Measurements from ENCODE around the gene ADGRB3.

Gene ADGRB3

GRCh38 chr6:69391106-69391505, 756.0 kb downstream of the ADGRB3 start:
- H3K4me1 ChIP-seq (ENCODE audit: control insufficient read depth in 1 of 2, insufficient read depth in 2 of 2, low read length in 2 of 2) = no peaks in the 10 kb centered on the region
- H3K27ac ChIP-seq (ENCODE audit: low read length) = no peak overlapping the region
- H3K36me3 ChIP-seq (ENCODE audit: control insufficient read depth in 1 of 2, insufficient read depth in 2 of 2, low read length in 2 of 2) = no peaks in the 10 kb centered on the region
- H3K27me3 ChIP-seq (ENCODE audit: low read depth, low read length) = no peaks in the 10 kb centered on the region
- no peaks in the 10 kb centered on the region for H3K9me3 ChIP-seq (ENCODE audit: control insufficient read depth in 1 of 2, low read length in 2 of 2)
- no peak overlapping the region for H3K4me3 ChIP-seq (ENCODE audit: low read depth in 1 of 2, low read length in 2 of 2)

- no peaks in the 10 kb centered on the region for H3K36me3 ChIP-seq (ENCODE audit: control insufficient read depth in 1 of 2, insufficient read depth in 2 of 2, low read length in 2 of 2)
- no peak overlapping the region for H3K4me3 ChIP-seq (ENCODE audit: low read depth in 1 of 2, low read length in 2 of 2)
- H3K27me3 ChIP-seq (ENCODE audit: low read depth, low read length) = no peaks in the 10 kb centered on the region
- no peak overlapping the region for H3K27ac ChIP-seq (ENCODE audit: low read length)
- no peaks in the 10 kb centered on the region for H3K9me3 ChIP-seq (ENCODE audit: control insufficient read depth in 1 of 2, low read length in 2 of 2)
- H3K4me1 ChIP-seq (ENCODE audit: control insufficient read depth in 1 of 2, insufficient read depth in 2 of 2, low read length in 2 of 2) = no peaks in the 10 kb centered on the region
These were observed 757.7 kb downstream of the ADGRB3 start for GRCh38 chr6:69392745-69393144.

- Histone ChIP-seq H3K27ac (ENCODE audit: low read length) (no peak overlapping the region), H3K4me1 (ENCODE audit: control insufficient read depth in 1 of 2, insufficient read depth in 2 of 2, low read length in 2 of 2) (no peaks in the 10 kb centered on the region), H3K4me3 (ENCODE audit: low read depth in 1 of 2, low read length in 2 of 2) (no peak overlapping the region), H3K27me3 (ENCODE audit: low read depth, low read length) (no peaks in the 10 kb centered on the region), H3K36me3 (ENCODE audit: control insufficient read depth in 1 of 2, insufficient read depth in 2 of 2, low read length in 2 of 2) (no peaks in the 10 kb centered on the region), H3K9me3 (ENCODE audit: control insufficient read depth in 1 of 2, low read length in 2 of 2) (no peaks in the 10 kb centered on the region)
These were observed 763.2 kb downstream of the ADGRB3 start for GRCh38 chr6:69398311-69398710.

DNA sequence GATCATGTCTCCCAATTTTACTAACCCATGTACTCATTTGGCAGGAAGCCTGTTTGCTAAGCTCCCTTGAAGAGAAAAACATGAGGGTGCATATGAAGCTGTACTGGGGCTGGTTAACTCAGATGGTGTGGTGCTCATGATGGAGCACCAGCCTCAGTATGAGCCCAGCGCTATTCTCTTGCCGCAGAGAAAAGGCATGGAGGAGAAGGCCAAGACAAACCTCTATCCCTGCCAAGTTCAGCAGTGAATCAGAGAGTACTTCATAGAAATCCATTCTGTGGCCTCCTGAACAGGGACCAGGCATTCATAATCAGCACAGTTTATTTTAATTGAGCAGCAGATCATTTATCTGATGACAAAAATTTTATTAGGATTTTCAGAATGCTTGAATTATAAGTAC, 763.6 kb downstream of the ADGRB3 start:
- Histone ChIP-seq H3K9me3 (ENCODE audit: control insufficient read depth in 1 of 2, low read length in 2 of 2) (no peaks in the 10 kb centered on the region), H3K4me1 (ENCODE audit: control insufficient read depth in 1 of 2, insufficient read depth in 2 of 2, low read length in 2 of 2) (no peaks in the 10 kb centered on the region), H3K27ac (ENCODE audit: low read length) (no peak overlapping the region), H3K27me3 (ENCODE audit: low read depth, low read length) (no peaks in the 10 kb centered on the region), H3K36me3 (ENCODE audit: control insufficient read depth in 1 of 2, insufficient read depth in 2 of 2, low read length in 2 of 2) (no peaks in the 10 kb centered on the region), H3K4me3 (ENCODE audit: low read depth in 1 of 2, low read length in 2 of 2) (no peak overlapping the region)

- no peaks in the 10 kb centered on the region for H3K27me3 ChIP-seq (ENCODE audit: low read depth, low read length)
- H3K27ac ChIP-seq (ENCODE audit: low read length) = no peak overlapping the region
- no peaks in the 10 kb centered on the region for H3K36me3 ChIP-seq (ENCODE audit: control insufficient read depth in 1 of 2, insufficient read depth in 2 of 2, low read length in 2 of 2)
- no peaks in the 10 kb centered on the region for H3K4me1 ChIP-seq (ENCODE audit: control insufficient read depth in 1 of 2, insufficient read depth in 2 of 2, low read length in 2 of 2)
- peaks cover 0 to 18% of the 10 kb centered on the region in 2 donors for H3K9me3 ChIP-seq (ENCODE audit: control insufficient read depth in 1 of 2, low read length in 2 of 2)
- H3K4me3 ChIP-seq (ENCODE audit: low read depth in 1 of 2, low read length in 2 of 2) = no peak overlapping the region
These were observed 773.8 kb downstream of the ADGRB3 start for GRCh38 chr6:69408886-69409285.

DNA sequence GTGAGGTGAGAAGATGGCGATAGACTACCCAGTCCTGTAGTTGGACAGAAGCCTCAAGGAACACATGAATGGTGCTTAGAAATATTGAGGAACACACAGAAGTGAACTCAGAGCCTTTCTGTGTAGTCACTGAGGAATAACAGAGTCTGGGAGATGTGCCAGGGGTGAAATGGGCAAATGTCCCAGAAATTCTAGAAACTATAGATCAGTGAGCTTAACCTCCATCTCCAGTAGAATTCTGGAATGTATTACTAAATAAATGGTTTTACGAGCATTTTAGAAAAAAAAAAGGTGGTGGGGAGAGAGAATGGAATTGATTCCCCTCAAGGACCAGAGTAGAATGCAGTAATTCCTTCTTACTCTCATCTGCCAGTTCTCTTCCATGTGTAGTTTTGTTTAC, 781.7 kb downstream of the ADGRB3 start:
- H3K27me3 ChIP-seq (ENCODE audit: low read depth, low read length) = no peaks in the 10 kb centered on the region
- H3K9me3 ChIP-seq (ENCODE audit: control insufficient read depth in 1 of 2, low read length in 2 of 2) = no peaks in the 10 kb centered on the region
- no peak overlapping the region for H3K4me3 ChIP-seq (ENCODE audit: low read depth in 1 of 2, low read length in 2 of 2)
- no peak overlapping the region for H3K27ac ChIP-seq (ENCODE audit: low read length)
- no peaks in the 10 kb centered on the region for H3K4me1 ChIP-seq (ENCODE audit: control insufficient read depth in 1 of 2, insufficient read depth in 2 of 2, low read length in 2 of 2)
- H3K36me3 ChIP-seq (ENCODE audit: control insufficient read depth in 1 of 2, insufficient read depth in 2 of 2, low read length in 2 of 2) = no peaks in the 10 kb centered on the region

GRCh38 chr6:69421269-69421668, 786.2 kb downstream of the ADGRB3 start:
- Histone ChIP-seq H3K4me3 (ENCODE audit: low read depth in 1 of 2, low read length in 2 of 2) (no peak overlapping the region), H3K9me3 (ENCODE audit: control insufficient read depth in 1 of 2, low read length in 2 of 2) (no peaks in the 10 kb centered on the region), H3K36me3 (ENCODE audit: control insufficient read depth in 1 of 2, insufficient read depth in 2 of 2, low read length in 2 of 2) (no peaks in the 10 kb centered on the region), H3K4me1 (ENCODE audit: control insufficient read depth in 1 of 2, insufficient read depth in 2 of 2, low read length in 2 of 2) (peaks cover 0 to 11% of the 10 kb centered on the region in 2 donors), H3K27me3 (ENCODE audit: low read depth, low read length) (no peaks in the 10 kb centered on the region), H3K27ac (ENCODE audit: low read length) (no peak overlapping the region)

DNA sequence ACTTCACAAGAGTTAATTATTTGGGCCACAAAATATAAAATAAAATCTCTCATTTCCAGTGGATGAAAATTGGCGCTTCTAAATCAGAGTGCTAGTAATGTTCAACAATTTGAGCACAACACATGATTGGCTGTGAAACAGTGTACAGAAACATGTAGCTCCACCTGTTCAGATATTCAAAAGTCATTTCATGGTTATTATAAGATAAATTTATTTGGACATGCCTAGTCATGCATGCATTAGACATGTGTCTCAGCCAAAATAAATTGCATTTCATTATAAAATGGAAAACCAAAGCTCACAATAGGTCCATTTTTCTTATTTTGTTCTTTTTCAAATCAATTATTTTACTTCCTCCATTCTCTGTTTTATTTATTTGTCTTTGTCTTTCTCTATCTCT, 786.9 kb downstream of the ADGRB3 start:
- peaks cover 0 to 11% of the 10 kb centered on the region in 2 donors for H3K4me1 ChIP-seq (ENCODE audit: control insufficient read depth in 1 of 2, insufficient read depth in 2 of 2, low read length in 2 of 2)
- no peak overlapping the region for H3K27ac ChIP-seq (ENCODE audit: low read length)
- H3K36me3 ChIP-seq (ENCODE audit: control insufficient read depth in 1 of 2, insufficient read depth in 2 of 2, low read length in 2 of 2) = no peaks in the 10 kb centered on the region
- H3K4me3 ChIP-seq (ENCODE audit: low read depth in 1 of 2, low read length in 2 of 2) = no peak overlapping the region
- H3K9me3 ChIP-seq (ENCODE audit: control insufficient read depth in 1 of 2, low read length in 2 of 2) = no peaks in the 10 kb centered on the region
- no peaks in the 10 kb centered on the region for H3K27me3 ChIP-seq (ENCODE audit: low read depth, low read length)

DNA sequence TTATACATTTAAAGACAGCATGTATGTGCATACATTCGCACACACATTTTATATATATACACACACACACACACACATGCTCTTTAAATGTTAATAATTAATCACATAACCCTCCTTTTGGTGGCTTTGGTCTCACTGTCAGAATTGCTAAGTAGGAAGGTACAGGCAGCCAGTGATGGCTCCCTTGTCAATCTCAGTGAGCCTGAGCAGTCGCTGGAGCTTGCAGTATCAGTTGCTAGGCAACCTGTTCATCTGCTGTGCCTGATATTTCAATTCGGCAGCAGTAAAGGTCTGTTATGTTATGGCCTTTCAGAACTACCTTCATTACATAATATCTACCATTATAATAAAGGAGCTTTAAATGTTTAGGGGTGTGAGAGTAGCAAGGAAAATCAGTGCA, 787.4 kb downstream of the ADGRB3 start:
- H3K27me3 ChIP-seq (ENCODE audit: low read depth, low read length) = no peaks in the 10 kb centered on the region
- peaks cover 0 to 11% of the 10 kb centered on the region in 2 donors for H3K4me1 ChIP-seq (ENCODE audit: control insufficient read depth in 1 of 2, insufficient read depth in 2 of 2, low read length in 2 of 2)
- no peaks in the 10 kb centered on the region for H3K9me3 ChIP-seq (ENCODE audit: control insufficient read depth in 1 of 2, low read length in 2 of 2)
- no peak overlapping the region for H3K4me3 ChIP-seq (ENCODE audit: low read depth in 1 of 2, low read length in 2 of 2)
- no peaks in the 10 kb centered on the region for H3K36me3 ChIP-seq (ENCODE audit: control insufficient read depth in 1 of 2, insufficient read depth in 2 of 2, low read length in 2 of 2)
- H3K27ac ChIP-seq (ENCODE audit: low read length) = no peak overlapping the region

DNA sequence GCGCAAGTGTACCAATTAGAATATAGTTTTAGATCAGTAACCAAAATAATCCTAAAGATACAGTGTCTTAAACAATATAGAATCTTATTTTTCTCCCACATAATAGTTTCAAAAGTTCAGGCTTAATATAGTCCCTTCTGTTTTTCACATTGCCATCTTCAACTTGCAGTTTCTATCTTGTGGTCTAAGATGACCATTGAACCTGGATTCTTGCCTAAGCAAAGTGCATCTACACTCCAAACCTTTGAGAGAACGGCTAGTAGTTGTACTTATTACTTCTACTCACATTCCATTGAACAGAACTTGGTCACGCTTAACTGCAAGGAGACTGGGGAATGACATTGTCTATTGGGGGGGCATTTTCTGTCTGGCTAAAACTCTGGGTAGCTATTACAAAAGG, 788.7 kb downstream of the ADGRB3 start:
- Histone ChIP-seq H3K27me3 (ENCODE audit: low read depth, low read length) (no peaks in the 10 kb centered on the region), H3K27ac (ENCODE audit: low read length) (no peak overlapping the region), H3K4me1 (ENCODE audit: control insufficient read depth in 1 of 2, insufficient read depth in 2 of 2, low read length in 2 of 2) (peaks cover 0 to 11% of the 10 kb centered on the region in 2 donors), H3K9me3 (ENCODE audit: control insufficient read depth in 1 of 2, low read length in 2 of 2) (no peaks in the 10 kb centered on the region), H3K4me3 (ENCODE audit: low read depth in 1 of 2, low read length in 2 of 2) (no peak overlapping the region), H3K36me3 (ENCODE audit: control insufficient read depth in 1 of 2, insufficient read depth in 2 of 2, low read length in 2 of 2) (no peaks in the 10 kb centered on the region)

DNA sequence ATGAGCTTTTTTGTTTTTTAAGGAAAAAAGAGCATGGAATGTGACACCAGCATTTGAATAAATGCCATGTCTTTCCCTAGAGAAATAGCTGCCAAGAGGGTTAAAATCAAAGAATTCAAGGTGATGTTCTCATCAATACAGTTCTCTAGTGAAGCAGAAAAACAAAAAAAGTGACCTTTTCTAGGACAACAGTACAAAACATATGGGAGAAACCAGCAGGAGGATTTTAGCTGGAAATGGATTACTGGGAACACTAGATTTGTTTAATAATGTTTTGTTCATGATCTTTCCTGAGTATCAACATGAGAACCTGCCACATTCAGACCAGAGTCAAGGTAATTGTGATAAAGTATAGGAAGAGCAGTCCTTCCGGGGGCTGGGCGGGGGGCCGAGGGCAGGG, 789.5 kb downstream of the ADGRB3 start:
- Histone ChIP-seq H3K27me3 (ENCODE audit: low read depth, low read length) (no peaks in the 10 kb centered on the region), H3K4me3 (ENCODE audit: low read depth in 1 of 2, low read length in 2 of 2) (no peak overlapping the region)

GRCh38 chr6:69427882-69428281, 792.8 kb downstream of the ADGRB3 start:
- Histone ChIP-seq H3K27ac (ENCODE audit: low read length) (no peak overlapping the region), H3K36me3 (ENCODE audit: control insufficient read depth in 1 of 2, insufficient read depth in 2 of 2, low read length in 2 of 2) (no peaks in the 10 kb centered on the region), H3K4me1 (ENCODE audit: control insufficient read depth in 1 of 2, insufficient read depth in 2 of 2, low read length in 2 of 2) (peaks cover 0 to 5% of the 10 kb centered on the region in 2 donors), H3K27me3 (ENCODE audit: low read depth, low read length) (no peaks in the 10 kb centered on the region), H3K9me3 (ENCODE audit: control insufficient read depth in 1 of 2, low read length in 2 of 2) (no peaks in the 10 kb centered on the region), H3K4me3 (ENCODE audit: low read depth in 1 of 2, low read length in 2 of 2) (no peak overlapping the region)

More for the DNA sequence above, 789.5 kb downstream of the ADGRB3 start:
- Histone ChIP-seq H3K36me3 (ENCODE audit: control insufficient read depth in 1 of 2, insufficient read depth in 2 of 2, low read length in 2 of 2) (no peaks in the 10 kb centered on the region), H3K4me1 (ENCODE audit: control insufficient read depth in 1 of 2, insufficient read depth in 2 of 2, low read length in 2 of 2) (peaks cover 0 to 11% of the 10 kb centered on the region in 2 donors), H3K9me3 (ENCODE audit: control insufficient read depth in 1 of 2, low read length in 2 of 2) (no peaks in the 10 kb centered on the region), H3K27ac (ENCODE audit: low read length) (no peak overlapping the region)

All from muscle layer of duodenum (tissue), 2 donors.